ENCODE measurements around the gene ZNF436.

Gene ZNF436

DNA sequence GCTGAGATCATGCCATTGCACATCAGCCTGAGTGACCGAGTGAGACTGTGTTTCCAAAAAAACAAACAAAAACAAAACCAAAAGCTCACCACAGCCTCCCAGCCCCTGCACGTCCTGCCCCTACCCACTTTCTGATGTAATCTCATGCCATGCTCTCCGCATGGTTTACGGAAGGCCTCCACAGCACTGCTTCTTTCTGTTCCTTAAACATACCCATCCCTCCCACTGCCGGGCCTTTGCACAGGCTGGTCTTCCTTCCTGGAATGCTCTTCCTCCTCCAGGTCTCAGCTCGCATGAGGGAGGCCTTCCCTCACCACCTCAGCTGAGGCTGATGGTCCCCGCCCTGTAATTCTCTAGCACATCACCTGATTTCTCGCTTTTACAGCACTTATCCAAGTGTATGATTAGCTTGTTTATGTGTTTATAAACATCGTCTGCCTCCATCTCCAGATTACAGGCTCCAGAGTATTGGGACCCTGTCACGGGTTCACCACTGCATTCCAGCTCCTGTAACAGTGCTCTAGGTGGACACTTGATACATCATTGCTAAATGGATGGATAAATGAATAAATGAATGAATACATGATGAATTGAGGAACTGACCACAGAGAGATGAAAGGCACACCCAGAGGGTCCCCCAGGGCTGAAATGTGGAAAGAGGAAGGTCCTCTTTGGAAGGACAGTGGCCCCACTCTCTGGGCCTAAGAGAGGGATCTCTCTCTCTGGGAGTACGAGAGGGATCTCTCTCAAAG, 32.8 kb upstream of the ZNF436 start:
- Histone ChIP-seq H3K79me2 (ENCODE audit: control insufficient read depth, insufficient read depth, low read length) (no peaks in the 10 kb centered on the region), H3K36me3 (ENCODE audit: control insufficient read depth, insufficient read depth, low read length) (no peaks in the 10 kb centered on the region), H2AK5ac (ENCODE audit: low read length) (peak overlapping the region; percentile 4), H3K4ac (ENCODE audit: low read depth, low read length) (no peak overlapping the region), H4K5ac (ENCODE audit: low read length) (no peak overlapping the region), H3K18ac (ENCODE audit: low read length) (no peak overlapping the region), H3K27me3 (ENCODE audit: insufficient read depth, low read length, poor library complexity) (no peaks in the 10 kb centered on the region), H3K4me3 (ENCODE audit: low read length) (no peak overlapping the region), H3K79me1 (ENCODE audit: low read length) (no peaks in the 10 kb centered on the region), H3K23ac (ENCODE audit: low read length) (no peak overlapping the region), H2BK5ac (ENCODE audit: low read length) (no peak overlapping the region), H3K4me1 (ENCODE audit: control insufficient read depth, low read depth, low read length) (no peaks in the 10 kb centered on the region), H3K27ac (ENCODE audit: low read depth, low read length) (no peak overlapping the region), H3K56ac (ENCODE audit: low read length) (no peak overlapping the region), H2BK120ac (ENCODE audit: low read depth, low read length) (no peak overlapping the region), H4K8ac (ENCODE audit: low read depth, low read length) (no peak overlapping the region), H3K4me2 (ENCODE audit: low read length) (no peak overlapping the region), H2BK15ac (replicated peaks; ENCODE audit: low read depth) (no peak overlapping the region), H3K9ac (ENCODE audit: low read length) (no peak overlapping the region)
- DNase-seq: no peak
- no CpG with 5 or more reads among the region's 11 CpGs for WGBS (ENCODE audit: extremely low coverage, insufficient coverage, low lambda C conversion rate)

DNA sequence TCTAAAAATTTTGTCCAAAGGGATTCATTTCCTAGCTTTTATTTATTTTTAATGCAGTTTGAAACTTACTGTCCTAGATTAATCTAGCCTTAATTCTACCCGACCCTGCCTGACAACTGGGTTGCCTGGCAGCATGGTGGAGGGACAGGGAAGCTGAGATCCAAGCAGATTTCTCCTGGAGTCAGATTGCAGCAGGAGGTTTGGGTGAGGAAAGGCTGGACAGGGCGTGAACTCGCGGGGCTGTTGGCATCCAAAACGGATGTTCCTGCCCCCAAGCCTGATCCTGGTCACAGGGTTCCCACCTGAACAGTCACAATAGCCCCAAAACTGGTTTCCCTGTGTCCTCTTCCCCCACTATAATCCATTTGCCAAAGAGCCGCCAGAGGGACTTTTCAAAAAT, 31.7 kb upstream of the ZNF436 start:
- H3K79me2 ChIP-seq (ENCODE audit: control insufficient read depth, insufficient read depth, low read length): no peaks in the 10 kb centered on the region
- no peak overlapping the region for H2BK15ac ChIP-seq (replicated peaks; ENCODE audit: low read depth)
- no peak for DNase-seq
- H4K5ac ChIP-seq (ENCODE audit: low read length): no peak overlapping the region
- H4K8ac ChIP-seq (ENCODE audit: low read depth, low read length): no peak overlapping the region
- H2AK5ac ChIP-seq (ENCODE audit: low read length): no peak overlapping the region
- no peaks in the 10 kb centered on the region for H3K4me1 ChIP-seq (ENCODE audit: control insufficient read depth, low read depth, low read length)
- H3K4me3 ChIP-seq (ENCODE audit: low read length): no peak overlapping the region
- H3K79me1 ChIP-seq (ENCODE audit: low read length): no peaks in the 10 kb centered on the region
- H3K9ac ChIP-seq (ENCODE audit: low read length): no peak overlapping the region
- no peak overlapping the region for H3K27ac ChIP-seq (ENCODE audit: low read depth, low read length)
- no peak overlapping the region for H3K4ac ChIP-seq (ENCODE audit: low read depth, low read length)
- H2BK5ac ChIP-seq (ENCODE audit: low read length): no peak overlapping the region
- H3K36me3 ChIP-seq (ENCODE audit: control insufficient read depth, insufficient read depth, low read length): no peaks in the 10 kb centered on the region
- H3K4me2 ChIP-seq (ENCODE audit: low read length): no peak overlapping the region
- no peaks in the 10 kb centered on the region for H3K27me3 ChIP-seq (ENCODE audit: insufficient read depth, low read length, poor library complexity)
- H3K56ac ChIP-seq (ENCODE audit: low read length): no peak overlapping the region
- H3K23ac ChIP-seq (ENCODE audit: low read length): no peak overlapping the region
- no peak overlapping the region for H3K18ac ChIP-seq (ENCODE audit: low read length)
- WGBS (ENCODE audit: extremely low coverage, insufficient coverage, low lambda C conversion rate): no CpG with 5 or more reads among the region's 6 CpGs
- no peak overlapping the region for H2BK120ac ChIP-seq (ENCODE audit: low read depth, low read length)

DNA sequence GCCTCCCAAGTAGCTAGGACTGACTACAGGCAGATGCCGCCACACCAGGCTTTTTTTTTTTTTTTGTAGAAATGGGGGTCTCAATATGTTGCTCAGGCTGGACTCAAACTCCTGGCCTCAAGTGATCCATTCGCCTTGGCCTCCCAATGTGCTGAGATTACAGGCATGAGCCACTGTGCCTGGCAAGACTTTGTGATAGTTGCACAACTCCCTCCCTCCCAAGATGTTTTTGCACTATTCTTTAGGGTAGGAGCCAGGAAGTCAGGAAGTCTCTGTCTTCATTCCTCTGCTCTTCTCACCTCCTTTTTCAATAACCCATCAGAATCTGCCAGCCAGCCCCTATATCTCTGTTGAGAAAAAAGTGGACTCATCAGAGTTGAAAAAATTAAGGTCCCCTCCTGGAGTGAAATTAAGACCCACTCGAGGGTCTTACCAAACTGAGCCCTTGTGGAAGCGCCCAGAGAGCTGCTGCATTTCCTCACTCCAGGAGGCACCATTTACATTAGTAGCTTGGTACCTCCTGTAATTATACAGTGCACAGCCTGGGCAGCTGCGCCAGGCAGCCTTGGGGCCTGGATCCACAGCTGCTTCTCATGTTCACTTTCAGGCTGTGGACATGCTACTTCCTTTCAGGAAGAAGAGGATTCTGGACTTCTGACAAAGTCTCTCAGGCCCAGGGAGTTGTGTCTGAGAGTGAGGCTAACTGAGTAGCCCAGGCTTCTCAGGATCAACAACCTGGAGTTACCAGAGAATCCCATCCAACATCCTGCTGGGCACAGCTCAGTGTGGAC, 30.9 kb upstream of the ZNF436 start:
- Histone ChIP-seq H3K27me3 (ENCODE audit: insufficient read depth, low read length, poor library complexity) (no peaks in the 10 kb centered on the region), H3K36me3 (ENCODE audit: control insufficient read depth, insufficient read depth, low read length) (no peaks in the 10 kb centered on the region), H3K23ac (ENCODE audit: low read length) (no peak overlapping the region), H3K4me1 (ENCODE audit: control insufficient read depth, low read depth, low read length) (no peaks in the 10 kb centered on the region), H2BK15ac (replicated peaks; ENCODE audit: low read depth) (no peak overlapping the region), H3K18ac (ENCODE audit: low read length) (no peak overlapping the region), H3K56ac (ENCODE audit: low read length) (no peak overlapping the region), H4K5ac (ENCODE audit: low read length) (no peak overlapping the region), H3K79me1 (ENCODE audit: low read length) (no peaks in the 10 kb centered on the region), H3K4me3 (ENCODE audit: low read length) (no peak overlapping the region), H3K4me2 (ENCODE audit: low read length) (no peak overlapping the region), H4K8ac (ENCODE audit: low read depth, low read length) (no peak overlapping the region), H2AK5ac (ENCODE audit: low read length) (no peak overlapping the region), H3K4ac (ENCODE audit: low read depth, low read length) (no peak overlapping the region), H2BK120ac (ENCODE audit: low read depth, low read length) (no peak overlapping the region), H2BK5ac (ENCODE audit: low read length) (no peak overlapping the region), H3K9ac (ENCODE audit: low read length) (no peak overlapping the region), H3K79me2 (ENCODE audit: control insufficient read depth, insufficient read depth, low read length) (no peaks in the 10 kb centered on the region), H3K27ac (ENCODE audit: low read depth, low read length) (no peak overlapping the region)
- no peak for DNase-seq
- no CpG with 5 or more reads among the region's 5 CpGs for whole genome bisulfite sequencing (ENCODE audit: extremely low coverage, insufficient coverage, low lambda C conversion rate)

DNA sequence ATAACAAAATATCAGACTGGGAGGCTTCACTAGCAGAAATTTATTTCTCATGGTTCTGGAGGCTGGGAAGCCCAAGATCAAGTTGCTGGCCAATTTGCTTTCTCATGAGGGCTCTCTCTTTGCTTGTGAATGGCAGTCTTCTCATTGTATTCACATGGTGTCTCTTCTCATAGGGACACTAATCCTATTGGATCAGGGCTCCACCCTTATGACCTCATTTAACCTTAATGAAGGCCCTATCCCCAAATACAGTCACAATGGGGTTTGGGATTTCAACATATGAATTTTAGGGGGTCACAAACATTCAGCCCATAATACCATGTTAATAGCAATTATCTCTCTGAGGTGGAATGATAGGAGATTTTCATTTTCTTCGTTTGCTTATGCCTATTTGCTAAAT, 29.6 kb upstream of the ZNF436 start:
- WGBS (ENCODE audit: extremely low coverage, insufficient coverage, low lambda C conversion rate): no CpG with 5 or more reads among the region's 1 CpG
- Histone ChIP-seq H2BK120ac (ENCODE audit: low read depth, low read length) (no peak overlapping the region), H3K79me2 (ENCODE audit: control insufficient read depth, insufficient read depth, low read length) (no peaks in the 10 kb centered on the region), H3K23ac (ENCODE audit: low read length) (no peak overlapping the region), H3K4me1 (ENCODE audit: control insufficient read depth, low read depth, low read length) (peaks cover 2% of the 10 kb centered on the region), H3K27me3 (ENCODE audit: insufficient read depth, low read length, poor library complexity) (no peaks in the 10 kb centered on the region), H2BK5ac (ENCODE audit: low read length) (no peak overlapping the region), H3K18ac (ENCODE audit: low read length) (no peak overlapping the region), H3K27ac (ENCODE audit: low read depth, low read length) (no peak overlapping the region), H3K9ac (ENCODE audit: low read length) (no peak overlapping the region), H3K79me1 (ENCODE audit: low read length) (no peaks in the 10 kb centered on the region), H2BK15ac (replicated peaks; ENCODE audit: low read depth) (no peak overlapping the region), H3K36me3 (ENCODE audit: control insufficient read depth, insufficient read depth, low read length) (no peaks in the 10 kb centered on the region), H2AK5ac (ENCODE audit: low read length) (no peak overlapping the region), H3K56ac (ENCODE audit: low read length) (no peak overlapping the region), H3K4me3 (ENCODE audit: low read length) (no peak overlapping the region), H3K4me2 (ENCODE audit: low read length) (no peak overlapping the region), H4K5ac (ENCODE audit: low read length) (no peak overlapping the region), H4K8ac (ENCODE audit: low read depth, low read length) (no peak overlapping the region), H3K4ac (ENCODE audit: low read depth, low read length) (no peak overlapping the region)
- DNase-seq: no peak

DNA sequence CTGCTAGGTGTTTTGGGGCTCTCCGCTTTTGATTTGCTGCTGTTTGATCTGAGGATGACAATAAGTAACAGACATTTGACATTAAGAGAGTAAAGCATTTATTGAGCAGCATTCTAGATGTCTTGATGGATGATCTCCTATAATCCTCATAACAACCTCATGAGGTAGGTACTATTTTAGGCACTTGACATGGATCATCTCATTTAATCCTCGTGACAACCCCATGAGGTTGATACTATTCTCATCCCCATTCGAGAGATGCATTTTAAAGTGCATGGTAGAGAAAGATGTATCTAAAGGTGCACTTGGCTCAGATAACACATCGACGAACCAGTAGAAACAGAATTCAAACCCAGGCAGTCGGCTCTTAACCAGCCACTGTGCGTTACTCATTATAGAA, 28.3 kb upstream of the ZNF436 start:
- Histone ChIP-seq H2AK5ac (ENCODE audit: low read length) (no peak overlapping the region), H3K23ac (ENCODE audit: low read length) (no peak overlapping the region), H3K27ac (ENCODE audit: low read depth, low read length) (no peak overlapping the region), H4K8ac (ENCODE audit: low read depth, low read length) (no peak overlapping the region), H3K79me1 (ENCODE audit: low read length) (no peaks in the 10 kb centered on the region), H2BK5ac (ENCODE audit: low read length) (no peak overlapping the region), H3K4me1 (ENCODE audit: control insufficient read depth, low read depth, low read length) (peaks cover 2% of the 10 kb centered on the region), H3K27me3 (ENCODE audit: insufficient read depth, low read length, poor library complexity) (no peaks in the 10 kb centered on the region), H3K79me2 (ENCODE audit: control insufficient read depth, insufficient read depth, low read length) (no peaks in the 10 kb centered on the region), H3K9ac (ENCODE audit: low read length) (no peak overlapping the region), H3K18ac (ENCODE audit: low read length) (no peak overlapping the region), H3K4ac (ENCODE audit: low read depth, low read length) (no peak overlapping the region), H3K56ac (ENCODE audit: low read length) (no peak overlapping the region), H4K5ac (ENCODE audit: low read length) (no peak overlapping the region), H3K4me3 (ENCODE audit: low read length) (no peak overlapping the region), H3K4me2 (ENCODE audit: low read length) (no peak overlapping the region), H2BK15ac (replicated peaks; ENCODE audit: low read depth) (no peak overlapping the region), H3K36me3 (ENCODE audit: control insufficient read depth, insufficient read depth, low read length) (no peaks in the 10 kb centered on the region), H2BK120ac (ENCODE audit: low read depth, low read length) (no peak overlapping the region)
- DNase-seq: no peak
- WGBS (ENCODE audit: extremely low coverage, insufficient coverage, low lambda C conversion rate): no CpG with 5 or more reads among the region's 7 CpGs

Data from mesendoderm (in vitro differentiated cells).